Lower lobe of right lung (tissue), 2 donors: ENCODE measurements around the gene IGLON5. TPM values are rescaled to one million over a fixed set of nuclear protein-coding genes. Genes with fewer than 3 reads are reported as not detected.

Source experiments
- ATAC-seq, 2 donors: fragments of 200-7000 bp; cut with Tn5 transposase; one replicate each; pipeline ENCODE4 v1.9.1; 2020 to 2022; ENCODE audit warnings: mild to moderate bottlenecking in 2 of 2, moderate library complexity in 2 of 2
- DNase-seq: peaks from one replicate; pipeline ENCODE4 v3.0.0-alpha.2; 2020
- H3K27ac ChIP-seq: fragments of 200-600 bp; one replicate; pipeline ENCODE4 v1.8.0; 2022
- H3K27me3 ChIP-seq: fragments of 200-600 bp; one replicate; pipeline ENCODE4 v1.8.0; 2022; ENCODE audit warnings: low read depth
- H3K36me3 ChIP-seq: fragments of 200-600 bp; one replicate; pipeline ENCODE4 v1.8.0; 2022; ENCODE audit warnings: mild to moderate bottlenecking
- H3K4me1 ChIP-seq: fragments of 200-600 bp; one replicate; pipeline ENCODE4 v1.8.0; 2022
- H3K4me3 ChIP-seq: fragments of 200-600 bp; one replicate; pipeline ENCODE4 v1.8.0; 2022; ENCODE audit warnings: mild to moderate bottlenecking
- H3K9me3 ChIP-seq: fragments of 200-600 bp; one replicate; pipeline ENCODE4 v1.8.0; 2022
- CTCF ChIP-seq: fragments of 200-600 bp; IDR thresholded peaks from one replicate; pipeline ENCODE4 v1.8.0; 2022; ENCODE audit warnings: antibody characterized with exemption, mild to moderate bottlenecking
- intact Hi-C: fragments of 100-400 bp; cut with DNase I; formaldehyde crosslinking; loops from one replicate; pipeline ENCODE4 v1.11.0; 2022
- total RNA-seq: library from RNA; stranded (reverse); fragmentation: NEBNext Ultra II Directional; extraction: Animal tissue kit (Norgen Biotek cat#: 25700); gene quantifications from one replicate; pipeline ENCODE4 v1.2.1, GENCODE V29; 2021
- donor health status: DM: no; HTN: yes; CAD: no; lungs with severe emphysema.

IGLON5 gene
- total RNA-seq, 1 donor from 2014 or later: not detected

GRCh38 chr19:51297406-51297805, 14.0 kb upstream of the IGLON5 start:
- DNase-seq: no peak
- Histone ChIP-seq H3K27me3 (peaks cover 33% of the 10 kb centered on the region), H3K4me1 (no peaks in the 10 kb centered on the region), H3K9me3 (no peaks in the 10 kb centered on the region), H3K27ac (no peak overlapping the region), H3K4me3 (no peak overlapping the region), H3K36me3 (no peaks in the 10 kb centered on the region)
- TF ChIP-seq CTCF: no peak
- no peak for ATAC-seq
- intact Hi-C loops: no loop called here

DNA sequence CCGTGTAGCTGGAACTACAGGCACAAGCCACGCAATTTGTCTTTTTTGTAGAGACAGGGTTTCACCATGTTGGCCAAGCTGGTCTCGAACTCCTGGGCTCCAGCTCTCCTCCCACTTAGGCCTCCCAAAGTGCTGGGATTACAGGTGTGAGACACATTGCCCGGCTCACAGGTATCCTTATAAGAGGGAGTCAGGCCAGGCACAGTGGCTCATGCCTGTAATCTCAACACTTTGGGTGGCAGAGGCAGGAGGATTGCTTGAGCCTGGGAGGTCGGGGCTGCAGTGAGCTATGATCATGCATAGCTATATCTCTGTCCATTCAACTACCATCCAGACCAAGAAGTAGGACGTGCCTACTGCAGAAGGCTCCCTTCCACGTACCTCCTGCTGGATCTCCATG, 10.2 kb upstream of the IGLON5 start:
- Histone ChIP-seq H3K4me1 (no peaks in the 10 kb centered on the region), H3K4me3 (no peak overlapping the region), H3K27me3 (peaks cover 6% of the 10 kb centered on the region), H3K27ac (no peak overlapping the region), H3K9me3 (peaks cover 4% of the 10 kb centered on the region), H3K36me3 (no peaks in the 10 kb centered on the region)
- no peak for DNase-seq
- intact Hi-C loops: no loop called here
- no peak for ATAC-seq
- TF ChIP-seq CTCF: no peak

- ATAC-seq (no peak), DNase-seq (no peak)
- TF ChIP-seq CTCF: no peak
- H3K27ac ChIP-seq: no peak overlapping the region
- H3K36me3 ChIP-seq: no peaks in the 10 kb centered on the region
- no peak overlapping the region for H3K4me3 ChIP-seq
- intact Hi-C loops: no loop called here
- peaks cover 9% of the 10 kb centered on the region for H3K9me3 ChIP-seq
- H3K27me3 ChIP-seq: peaks cover 22% of the 10 kb centered on the region
- no peaks in the 10 kb centered on the region for H3K4me1 ChIP-seq
Measured at GRCh38 chr19:51305479-51305878, 6.0 kb upstream of the IGLON5 start.

- Histone ChIP-seq H3K9me3 (no peaks in the 10 kb centered on the region), H3K4me3 (no peak overlapping the region), H3K27ac (no peak overlapping the region), H3K4me1 (no peaks in the 10 kb centered on the region), H3K27me3 (peaks cover 11% of the 10 kb centered on the region), H3K36me3 (no peaks in the 10 kb centered on the region)
- intact Hi-C loops: no loop called here
- no peak for TF ChIP-seq CTCF
- DNase-seq (no peak), ATAC-seq (no peak)
Measured at GRCh38 chr19:51316688-51317087, 5.2 kb downstream of the IGLON5 start.

- TF ChIP-seq CTCF: no peak
- no peaks in the 10 kb centered on the region for H3K9me3 ChIP-seq
- no peak overlapping the region for H3K27ac ChIP-seq
- intact Hi-C loops: no loop called here
- no peaks in the 10 kb centered on the region for H3K36me3 ChIP-seq
- peaks cover 5% of the 10 kb centered on the region for H3K27me3 ChIP-seq
- no peak for ATAC-seq
- no peaks in the 10 kb centered on the region for H3K4me1 ChIP-seq
- DNase-seq: no peak
- H3K4me3 ChIP-seq: no peak overlapping the region
Measured at GRCh38 chr19:51317376-51317775, 5.9 kb downstream of the IGLON5 start.

DNA sequence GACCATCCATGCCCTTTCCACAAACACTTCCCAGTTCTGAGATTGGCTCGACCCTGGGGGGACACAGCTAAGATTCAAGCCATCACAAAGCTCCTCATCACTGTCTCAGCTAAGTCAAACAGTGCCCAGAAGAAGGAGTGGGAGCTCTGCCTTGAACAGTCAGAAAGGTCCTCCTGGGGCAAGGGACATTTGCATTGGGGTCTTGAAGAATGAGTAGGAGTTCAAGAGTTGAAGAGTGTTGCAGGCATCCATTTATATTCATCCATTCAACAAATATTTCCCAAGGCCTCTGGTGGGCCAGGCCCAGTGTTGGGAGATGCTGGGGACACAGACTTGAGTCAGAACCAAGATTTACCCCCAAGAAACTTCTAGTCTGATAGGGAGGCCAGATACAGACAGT, 6.5 kb downstream of the IGLON5 start:
- H3K4me3 ChIP-seq: no peak overlapping the region
- ATAC-seq (no peak), DNase-seq (no peak)
- intact Hi-C loops: no loop called here
- no peak for TF ChIP-seq CTCF
- H3K36me3 ChIP-seq: no peaks in the 10 kb centered on the region
- no peaks in the 10 kb centered on the region for H3K9me3 ChIP-seq
- H3K4me1 ChIP-seq: no peaks in the 10 kb centered on the region
- H3K27ac ChIP-seq: no peak overlapping the region
- no peaks in the 10 kb centered on the region for H3K27me3 ChIP-seq
